ENCODE data around the gene MATN3. TPM values are rescaled to one million over a fixed set of nuclear protein-coding genes. Genes with fewer than 3 reads are reported as not detected.

MATN3 gene
- total and polyA plus RNA-seq, 9 of the 15 experiments (the other 6 are each of a cell fraction or from before 2014, with no cell fraction given), result not detected

- Histone ChIP-seq H3K27ac (ENCODE audit: extremely low read depth, low read depth, low read length) (no peak overlapping the region), H3K9me1 (ENCODE audit: control insufficient read depth, insufficient read depth, low read length) (no peaks in the 10 kb centered on the region), H3K4me2 (ENCODE audit: insufficient read depth, low read length) (no peak overlapping the region), H3K36me3 (ENCODE audit: control insufficient read depth, insufficient read depth, low read length) (no peaks in the 10 kb centered on the region), H3K79me2 (ENCODE audit: control insufficient read depth, insufficient read depth, low read length) (no peaks in the 10 kb centered on the region), H3K27me3 (ENCODE audit: control insufficient read depth in 2 of 2, insufficient read depth in 2 of 2, low read length in 2 of 2) (no peaks in the 10 kb centered on the region), H3K4me3 (no peak overlapping the region), H2AFZ (ENCODE audit: low read depth, low read length) (0 out of 2 replicates have a peak overlapping the region, but pooled peaks have one; percentile 29), H3K9ac (ENCODE audit: insufficient read depth in 1 of 2, low read depth in 2 of 2, low read length in 2 of 2) (no peak overlapping the region), H3K9me3 (replicated peaks; ENCODE audit: control insufficient read depth, insufficient read depth, low read depth, low read length) (no peaks in the 10 kb centered on the region; the same call in 1 of the 2 replicates), H4K20me1 (replicated peaks; ENCODE audit: control insufficient read depth, insufficient read depth, low read length) (no peaks in the 10 kb centered on the region), H3K4me1 (replicated peaks in 1 of 2; ENCODE audit: control insufficient read depth in 2 of 2, insufficient read depth in 2 of 2, low read length in 2 of 2) (peaks cover 0 to 2% of the 10 kb centered on the region in 2 experiments; a peak in 1 of 5 replicates)
- POLR2A ChIA-PET, result interaction anchor here (0.9 to 3.5 kb wide), 4 partner anchors 9 to 17 kb away, joined by 3 to 13 read pairs (median 3); partner anchors contain the start of gene LAPTM4A
- no peak for DNase-seq (ENCODE audit: extremely low read depth in 1 of 4, low spot score in 3 of 4)
- WGBS (ENCODE audit: insufficient coverage, low coverage, missing lambda C conversion rate), result 13% methylated on average over 3 of the region's 3 CpGs
- FAIRE-seq, result no peak
- in situ Hi-C loops (cut with MboI), result no loop called here
- BruUV-seq (replicated peaks), result no TSS peak
- CTCF ChIA-PET (ENCODE audit: low intra/inter-chr PET ratio), result no interaction called here
- TF ChIP-seq CREB1 (IDR thresholded peaks at IDR 0.05) (no peak), CREB1 (CRISPR knock-in tag; IDR thresholded peaks at IDR 0.05) (no peak), MTF1 (CRISPR knock-in tag; IDR thresholded peaks at IDR 0.05; ENCODE audit: borderline replicate concordance) (no peak), ZBTB5 (IDR thresholded peaks at IDR 0.05) (no peak), BCL6 (CRISPR knock-in tag; IDR thresholded peaks at IDR 0.05) (no peak), FIP1L1 (IDR thresholded peaks at IDR 0.05; ENCODE audit: low read depth, low read length, poor library complexity, severe bottlenecking) (no peak), TCF3 (CRISPR knock-in tag; IDR thresholded peaks at IDR 0.05) (no peak), TRIM24 (IDR thresholded peaks at IDR 0.05) (no peak), LARP7 (IDR thresholded peaks at IDR 0.05) (no peak), MEF2D (tag; conservative IDR thresholded peaks at IDR 0.05; ENCODE audit: low read depth) (no peak), CREBBP (IDR thresholded peaks at IDR 0.05; ENCODE audit: low read depth, low read length) (no peak), POLR2G (IDR thresholded peaks at IDR 0.05; ENCODE audit: low read depth, low read length) (no peak), NCOA1 (IDR thresholded peaks at IDR 0.05; ENCODE audit: low read depth) (no peak), RBM14 (IDR thresholded peaks at IDR 0.05; ENCODE audit: borderline replicate concordance, insufficient read depth, low read depth, low read length) (no peak)
- intact Hi-C loops (cut with micrococcal nuclease), result no loop called here
- no peak for ATAC-seq
Measured at GRCh38 chr2:20061476-20061875, 49.0 kb upstream of the MATN3 start.

Data from K562 (cell line).